SK-N-SH (cell line): Measurements from ENCODE around the gene WBP2. TPM values are rescaled to one million over a fixed set of nuclear protein-coding genes. Genes with fewer than 3 reads are reported as not detected.

Source experiments
- CTCF ChIA-PET: fragments of 300-600, 350-600 bp; formaldehyde crosslinking; extraction: SDS; loops from one replicate; lab custom pipeline; 2021; lab: Yijun Ruan, JAX
- POLR2A ChIA-PET: fragments of 350-600 bp; sonication (Branson Sonifier 250); formaldehyde crosslinking; extraction: SDS; loops from one replicate; lab custom pipeline; 2020; ENCODE audit warnings: antibody characterized with exemption, inconsistent platforms; lab: Yijun Ruan, JAX
- DNase-seq: peaks from one replicate; pipeline ENCODE4 v3.0.0; 2012
- H2AFZ ChIP-seq: fragments of 200-600 bp; sonication (generic); 2 replicates; pipeline ENCODE4 v1.8.1; 2016; ENCODE audit warnings: antibody characterized with exemption, mild to moderate bottlenecking, low read depth
- H3F3A ChIP-seq: fragments of 200-600 bp; sonication (generic); replicated peaks from 2 replicates; pipeline ENCODE3; 2016; ENCODE audit warnings: antibody characterized with exemption, mild to moderate bottlenecking; ENCODE audit not compliant: insufficient read depth
- H3K27ac ChIP-seq, 2 experiments: fragments of 200-500 bp in 1 of 2; fragments of 200-600 bp in 1 of 2; sonication (Bioruptor generic) in 1 of 2; sonication (generic), shearing (Covaris generic) in 1 of 2; 2 replicates each; pipeline versions ENCODE4 v1.5.1 to v1.6.1; 2014 to 2016; ENCODE audit warnings: low read depth in 2 of 2, inconsistent platforms in 1 of 2, low read length in 1 of 2, mild to moderate bottlenecking in 1 of 2, mixed read lengths in 1 of 2
- H3K27me3 ChIP-seq: fragments of 200-600 bp; sonication (generic), shearing (Covaris generic); 2 replicates; pipeline ENCODE4 v1.6.1; 2016; ENCODE audit warnings: mixed run types; ENCODE audit not compliant: insufficient read depth
- H3K36me3 ChIP-seq, 2 experiments: fragments of 200-500 bp in 1 of 2; fragments of 200-600 bp in 1 of 2; sonication (Bioruptor generic) in 1 of 2; sonication (generic) in 1 of 2; replicated peaks in 1 of 2; 2 replicates each; pipeline versions ENCODE3 to v1.5.1; 2014 to 2016; ENCODE audit warnings: low read length in 1 of 2, mild to moderate bottlenecking in 1 of 2; ENCODE audit not compliant: insufficient read depth in 2 of 2, control insufficient read depth in 1 of 2
- H3K4me1 ChIP-seq, 2 experiments: fragments of 200-500 bp in 1 of 2; fragments of 200-600 bp in 1 of 2; sonication (Bioruptor generic) in 1 of 2; sonication (generic), shearing (Covaris generic) in 1 of 2; 2 replicates each; pipeline versions ENCODE4 v1.5.1 to v1.6.1; 2014 to 2016; ENCODE audit warnings: low read depth in 1 of 2, low read length in 1 of 2, mixed run types in 1 of 2; ENCODE audit not compliant: insufficient read depth in 2 of 2, control insufficient read depth in 1 of 2
- H3K4me2 ChIP-seq: fragments of 200-600 bp; sonication (generic), shearing (Covaris generic); 2 replicates; pipeline ENCODE4 v1.6.1; 2017; ENCODE audit warnings: mixed run types
- H3K4me3 ChIP-seq, 2 experiments: fragments of 200-500 bp in 1 of 2; fragments of 200-600 bp in 1 of 2; sonication (Bioruptor generic) in 1 of 2; sonication (generic), shearing (Covaris generic) in 1 of 2; 2 replicates each; pipeline versions ENCODE4 v1.5.1 to v1.8.1; 2014 to 2016; ENCODE audit warnings: low read depth in 2 of 2, inconsistent platforms in 1 of 2, low read length in 1 of 2, mild to moderate bottlenecking in 1 of 2, mixed read lengths in 1 of 2, moderate library complexity in 1 of 2
- H3K79me2 ChIP-seq: fragments of 200-600 bp; sonication (generic); 2 replicates; pipeline ENCODE4 v1.8.1; 2017; ENCODE audit warnings: mild to moderate bottlenecking; ENCODE audit not compliant: insufficient read depth
- H3K9ac ChIP-seq: fragments of 200-600 bp; sonication (generic); 2 replicates; pipeline ENCODE4 v1.6.1; 2017; ENCODE audit warnings: mixed run types
- H3K9me2 ChIP-seq: fragments of 200-600 bp; sonication (generic); 2 replicates; pipeline ENCODE4 v1.6.1; 2017; ENCODE audit warnings: mixed run types
- H3K9me3 ChIP-seq: fragments of 200-600 bp; sonication (generic); 2 replicates; pipeline ENCODE4 v1.6.1; 2017; ENCODE audit warnings: mixed run types, mild to moderate bottlenecking, moderate library complexity
- H4K20me1 ChIP-seq: fragments of 200-600 bp; sonication (generic); 2 replicates; pipeline ENCODE4 v1.6.1; 2017; ENCODE audit warnings: mild to moderate bottlenecking, mixed run types; ENCODE audit not compliant: insufficient read depth
- FOSL2 ChIP-seq: IDR thresholded peaks from 2 replicates; pipeline ENCODE4 v1.4.0; 2012; ENCODE audit warnings: low read depth, mild to moderate bottlenecking, moderate library complexity, borderline replicate concordance
- FOXJ3 ChIP-seq: sonication (generic); formaldehyde crosslinking; IDR thresholded peaks from 2 replicates; pipeline ENCODE4 v1.5.1; 2020; ENCODE audit warnings: mild to moderate bottlenecking, missing genetic modification reagents
- GABPA ChIP-seq: IDR thresholded peaks from 2 replicates; pipeline ENCODE4 v1.4.0; 2012; ENCODE audit warnings: low read depth, mild to moderate bottlenecking
- IRF3 ChIP-seq: fragments of 150-350 bp; IDR thresholded peaks from 2 replicates; pipeline ENCODE4 v1.6.1; 2016; ENCODE audit warnings: mild to moderate bottlenecking, low read depth, low read length
- JUND ChIP-seq: IDR thresholded peaks from 2 replicates; pipeline ENCODE4 v1.4.0; 2012
- MEF2A ChIP-seq: IDR thresholded peaks from 2 replicates; pipeline ENCODE4 v1.4.0; 2012; ENCODE audit warnings: low read depth, borderline replicate concordance
- POLR2AphosphoS5 ChIP-seq: IDR thresholded peaks from 2 replicates; pipeline ENCODE4 v1.6.1; 2012; ENCODE audit warnings: low read depth, low read length
- RAD21 ChIP-seq: IDR thresholded peaks from 2 replicates; pipeline ENCODE4 v1.6.1; 2012; ENCODE audit warnings: mild to moderate bottlenecking, low read length
- REST ChIP-seq: IDR thresholded peaks from 2 replicates; pipeline ENCODE4 v1.6.1; 2012; ENCODE audit warnings: mild to moderate bottlenecking, low read depth, low read length, moderate library complexity
- RXRA ChIP-seq: IDR thresholded peaks from 2 replicates; pipeline ENCODE4 v1.4.0; 2012; ENCODE audit warnings: low read depth, mild to moderate bottlenecking, borderline replicate concordance
- SMC3 ChIP-seq: IDR thresholded peaks from 2 replicates; pipeline ENCODE4 v1.6.1; 2012; ENCODE audit warnings: low read depth, low read length, improper control_type of control experiment
- TEAD4 ChIP-seq: IDR thresholded peaks from 2 replicates; pipeline ENCODE4 v1.4.0; 2012; ENCODE audit warnings: mild to moderate bottlenecking, borderline replicate concordance; ENCODE audit not compliant: insufficient read depth
- USF2 ChIP-seq: fragments of 150-350 bp; IDR thresholded peaks from 2 replicates; pipeline ENCODE4 v1.6.1; 2017; ENCODE audit warnings: antibody characterized with exemption, low read length, low read depth, borderline replicate concordance
- YY1 ChIP-seq: IDR thresholded peaks from 2 replicates; pipeline ENCODE4 v1.4.0; 2012; ENCODE audit warnings: low read depth, mild to moderate bottlenecking
- WGBS: methylation state at CpG from one replicate; pipeline ENCODE4 v1.1.6; 2017; ENCODE audit warnings: low lambda C conversion rate; 5-methylcytosine and 5-hydroxymethylcytosine counted together
- polyA plus RNA-seq, 3 experiments: library from polyadenylated mRNA; depleted of rRNA; stranded (reverse); fragments of >200 nt; gene quantifications; 2 replicates each; pipeline ENCODE4 v1.2.3, GENCODE V29; 2012

The WBP2 gene
- polyA plus RNA-seq, 1 of the 3 experiments (the other 2 are of a cell fraction): 55.8 TPM

- CTCF ChIA-PET: interaction anchor here (0.7 to 15.4 kb wide), 8 partner anchors 12 to 132 kb away, joined by 3 to 214 read pairs (median 4); partner anchors contain the start of genes MRPL38 and TRIM65
These were observed 26.7 kb upstream of the WBP2 start for GRCh38 chr17:75881678-75882454.

More at GRCh38 chr17:75881678-75882454, 26.7 kb upstream of the WBP2 start:
- peaks cover 2 to 11% of the 10 kb centered on the region in 2 experiments; a peak in 3 of 4 replicates for H3K4me1 ChIP-seq
- no peaks in the 10 kb centered on the region; the same call in 1 of the 2 replicates for H4K20me1 ChIP-seq
- H3K4me2 ChIP-seq: no peak overlapping the region
- H3K9ac ChIP-seq: no peak overlapping the region
- POLR2A ChIA-PET: interaction anchor here (0.9 to 1.1 kb wide), 2 partner anchors 14 to 105 kb away, joined by 3 read pairs; partner anchors contain the start of gene TRIM65
- H3K27ac ChIP-seq: no peak overlapping the region
- H3K4me3 ChIP-seq: no peak overlapping the region
- H3K79me2 ChIP-seq: no peaks in the 10 kb centered on the region
- TF ChIP-seq FOXJ3 (no peak), RAD21 (no peak), REST (no peak), JUND (no peak), IRF3 (no peak), USF2 (no peak), GABPA (no peak), MEF2A (no peak), POLR2AphosphoS5 (no peak), YY1 (no peak), RXRA (no peak), SMC3 (no peak), TEAD4 (no peak), FOSL2 (no peak)
- peaks cover 19% of the 10 kb centered on the region for H3F3A ChIP-seq
- peak; percentile 25 for DNase-seq
- no peaks in the 10 kb centered on the region for H3K9me3 ChIP-seq
- H3K9me2 ChIP-seq: no peaks in the 10 kb centered on the region
- H3K36me3 ChIP-seq: no peaks in the 10 kb centered on the region
- WGBS: 85% methylated on average over 15 of the region's 15 CpGs
- no peak overlapping the region for H2AFZ ChIP-seq
- no peaks in the 10 kb centered on the region for H3K27me3 ChIP-seq
